Body of pancreas (tissue), 4 donors: Measurements from ENCODE around the gene MYO5A.

Experiments used
- CTCF ChIP-seq, 7 experiments: fragments of 450-650 bp in 4 of 7; fragments of 200-600 bp in 3 of 7; sonication (generic) in 3 of 7; IDR thresholded peaks; one replicate each; pipeline ENCODE4 v1.5.1; 2016 to 2019; ENCODE audit warnings: antibody characterized with exemption in 7 of 7
- POLR2A ChIP-seq, 3 donors: fragments of 450-650 bp; IDR thresholded peaks; one replicate each; pipeline ENCODE4 v1.6.1; 2016; ENCODE audit warnings: antibody characterized with exemption in 3 of 3, mild to moderate bottlenecking in 2 of 3

GRCh38 chr15:52567871-52568600 is 39.4 kb upstream of the MYO5A start:
- TF ChIP-seq CTCF (IDR thresholded peaks at IDR 0.05) (no peak), POLR2A (IDR thresholded peaks at IDR 0.05) (no peak)
